ENCODE measurements around the gene IL13RA1.

IL13RA1 gene

DNA sequence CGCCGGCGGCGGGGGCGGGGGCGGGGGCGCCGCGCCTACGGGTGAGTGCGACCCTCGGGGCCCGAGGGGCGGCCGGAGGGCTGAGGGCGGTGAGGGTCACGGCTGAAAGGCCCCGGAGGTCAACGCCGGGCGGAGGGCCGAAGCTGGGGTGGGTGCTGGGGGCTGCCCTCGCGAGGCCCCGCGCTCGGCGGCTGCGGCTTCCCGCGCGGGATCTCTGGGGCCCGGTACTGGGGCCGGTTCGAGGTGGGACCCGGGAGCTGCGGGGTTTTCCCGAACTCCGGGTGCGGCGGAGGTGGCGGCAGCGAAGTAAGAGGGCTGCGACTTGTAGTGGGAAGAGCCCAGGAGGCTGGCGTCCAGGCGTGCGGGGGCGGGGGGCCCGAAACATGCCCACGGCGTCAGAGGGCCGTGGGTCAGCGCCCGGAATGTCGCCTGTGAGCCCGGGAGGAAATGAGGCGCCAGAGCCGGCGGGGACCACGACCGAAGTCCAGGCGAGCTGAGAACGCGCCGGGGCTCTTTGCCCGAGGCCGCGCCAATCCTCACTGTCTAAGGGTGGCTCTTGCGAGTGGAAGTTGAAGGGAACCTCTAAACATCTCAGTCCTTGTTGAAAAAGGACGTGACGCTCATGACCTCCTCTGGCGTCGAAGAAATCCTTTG is 407 bp downstream of the IL13RA1 start:
- CTCF ChIA-PET, result no interaction called here
- POLR2A ChIA-PET, result no interaction called here
- peak; percentile 39 for TF ChIP-seq ZBTB8A (tag by site-specific recombination; IDR thresholded peaks at IDR 0.05)
- peak; percentile 40 for TF ChIP-seq PATZ1 (tag by site-specific recombination; IDR thresholded peaks at IDR 0.05)
- TF ChIP-seq, protein P1, sequence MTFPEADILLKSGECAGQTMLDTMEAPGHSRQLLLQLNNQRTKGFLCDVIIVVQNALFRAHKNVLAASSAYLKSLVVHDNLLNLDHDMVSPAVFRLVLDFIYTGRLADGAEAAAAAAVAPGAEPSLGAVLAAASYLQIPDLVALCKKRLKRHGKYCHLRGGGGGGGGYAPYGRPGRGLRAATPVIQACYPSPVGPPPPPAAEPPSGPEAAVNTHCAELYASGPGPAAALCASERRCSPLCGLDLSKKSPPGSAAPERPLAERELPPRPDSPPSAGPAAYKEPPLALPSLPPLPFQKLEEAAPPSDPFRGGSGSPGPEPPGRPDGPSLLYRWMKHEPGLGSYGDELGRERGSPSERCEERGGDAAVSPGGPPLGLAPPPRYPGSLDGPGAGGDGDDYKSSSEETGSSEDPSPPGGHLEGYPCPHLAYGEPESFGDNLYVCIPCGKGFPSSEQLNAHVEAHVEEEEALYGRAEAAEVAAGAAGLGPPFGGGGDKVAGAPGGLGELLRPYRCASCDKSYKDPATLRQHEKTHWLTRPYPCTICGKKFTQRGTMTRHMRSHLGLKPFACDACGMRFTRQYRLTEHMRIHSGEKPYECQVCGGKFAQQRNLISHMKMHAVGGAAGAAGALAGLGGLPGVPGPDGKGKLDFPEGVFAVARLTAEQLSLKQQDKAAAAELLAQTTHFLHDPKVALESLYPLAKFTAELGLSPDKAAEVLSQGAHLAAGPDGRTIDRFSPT (tag by site-specific recombination; IDR thresholded peaks at IDR 0.05), result peak; percentile 38; the same call in 1 of the 2 replicates
- peak; percentile 60 for TF ChIP-seq ZNF335 (tag by site-specific recombination; conservative IDR thresholded peaks at IDR 0.05)
- TF ChIP-seq ZNF221 (tag by site-specific recombination; IDR thresholded peaks at IDR 0.05; ENCODE audit: borderline replicate concordance), result no peak
- TF ChIP-seq, protein P2, sequence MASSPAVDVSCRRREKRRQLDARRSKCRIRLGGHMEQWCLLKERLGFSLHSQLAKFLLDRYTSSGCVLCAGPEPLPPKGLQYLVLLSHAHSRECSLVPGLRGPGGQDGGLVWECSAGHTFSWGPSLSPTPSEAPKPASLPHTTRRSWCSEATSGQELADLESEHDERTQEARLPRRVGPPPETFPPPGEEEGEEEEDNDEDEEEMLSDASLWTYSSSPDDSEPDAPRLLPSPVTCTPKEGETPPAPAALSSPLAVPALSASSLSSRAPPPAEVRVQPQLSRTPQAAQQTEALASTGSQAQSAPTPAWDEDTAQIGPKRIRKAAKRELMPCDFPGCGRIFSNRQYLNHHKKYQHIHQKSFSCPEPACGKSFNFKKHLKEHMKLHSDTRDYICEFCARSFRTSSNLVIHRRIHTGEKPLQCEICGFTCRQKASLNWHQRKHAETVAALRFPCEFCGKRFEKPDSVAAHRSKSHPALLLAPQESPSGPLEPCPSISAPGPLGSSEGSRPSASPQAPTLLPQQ (tag by site-specific recombination; IDR thresholded peaks at IDR 0.05), result peak; percentile 26; the same call in 1 of the 2 replicates
- no peak for TF ChIP-seq ZNF423 (tag by site-specific recombination; IDR thresholded peaks at IDR 0.05)
- TF ChIP-seq ZBTB20 (tag by site-specific recombination; IDR thresholded peaks at IDR 0.05), result peak; percentile 89
- TF ChIP-seq ZIC2 (tag by site-specific recombination; IDR thresholded peaks at IDR 0.05), result peak; percentile 45; the same call in 1 of the 2 replicates
- TF ChIP-seq ZFP37 (tag by site-specific recombination; IDR thresholded peaks at IDR 0.05), result no peak
- no peak for TF ChIP-seq KLF16 (tag by site-specific recombination; IDR thresholded peaks at IDR 0.05)
- TF ChIP-seq, protein P3, sequence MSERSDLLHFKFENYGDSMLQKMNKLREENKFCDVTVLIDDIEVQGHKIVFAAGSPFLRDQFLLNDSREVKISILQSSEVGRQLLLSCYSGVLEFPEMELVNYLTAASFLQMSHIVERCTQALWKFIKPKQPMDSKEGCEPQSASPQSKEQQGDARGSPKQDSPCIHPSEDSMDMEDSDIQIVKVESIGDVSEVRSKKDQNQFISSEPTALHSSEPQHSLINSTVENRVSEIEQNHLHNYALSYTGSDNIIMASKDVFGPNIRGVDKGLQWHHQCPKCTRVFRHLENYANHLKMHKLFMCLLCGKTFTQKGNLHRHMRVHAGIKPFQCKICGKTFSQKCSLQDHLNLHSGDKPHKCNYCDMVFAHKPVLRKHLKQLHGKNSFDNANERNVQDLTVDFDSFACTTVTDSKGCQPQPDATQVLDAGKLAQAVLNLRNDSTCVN (tag by site-specific recombination; optimal IDR thresholded peaks at IDR 0.05), result peak; percentile 64
- peak; percentile 91 for TF ChIP-seq ZNF341 (tag by site-specific recombination; IDR thresholded peaks at IDR 0.05; ENCODE audit: low read depth)
- peak; percentile 42; the same call in 1 of the 2 replicates for TF ChIP-seq GLIS2 (tag by site-specific recombination; IDR thresholded peaks at IDR 0.05)
- TF ChIP-seq KLF10 (tag by site-specific recombination; IDR thresholded peaks at IDR 0.05), result 0 out of 2 replicates have a peak, but pooled peaks have one; percentile 7
- TF ChIP-seq ZFHX2 (tag by site-specific recombination; conservative IDR thresholded peaks at IDR 0.05), result peak; percentile 81
- no peak for TF ChIP-seq IKZF3 (tag by site-specific recombination; IDR thresholded peaks at IDR 0.05)
- peak; percentile 50 for TF ChIP-seq EGR2 (tag by site-specific recombination; IDR thresholded peaks at IDR 0.05; ENCODE audit: low read depth)
- TF ChIP-seq, protein P4, sequence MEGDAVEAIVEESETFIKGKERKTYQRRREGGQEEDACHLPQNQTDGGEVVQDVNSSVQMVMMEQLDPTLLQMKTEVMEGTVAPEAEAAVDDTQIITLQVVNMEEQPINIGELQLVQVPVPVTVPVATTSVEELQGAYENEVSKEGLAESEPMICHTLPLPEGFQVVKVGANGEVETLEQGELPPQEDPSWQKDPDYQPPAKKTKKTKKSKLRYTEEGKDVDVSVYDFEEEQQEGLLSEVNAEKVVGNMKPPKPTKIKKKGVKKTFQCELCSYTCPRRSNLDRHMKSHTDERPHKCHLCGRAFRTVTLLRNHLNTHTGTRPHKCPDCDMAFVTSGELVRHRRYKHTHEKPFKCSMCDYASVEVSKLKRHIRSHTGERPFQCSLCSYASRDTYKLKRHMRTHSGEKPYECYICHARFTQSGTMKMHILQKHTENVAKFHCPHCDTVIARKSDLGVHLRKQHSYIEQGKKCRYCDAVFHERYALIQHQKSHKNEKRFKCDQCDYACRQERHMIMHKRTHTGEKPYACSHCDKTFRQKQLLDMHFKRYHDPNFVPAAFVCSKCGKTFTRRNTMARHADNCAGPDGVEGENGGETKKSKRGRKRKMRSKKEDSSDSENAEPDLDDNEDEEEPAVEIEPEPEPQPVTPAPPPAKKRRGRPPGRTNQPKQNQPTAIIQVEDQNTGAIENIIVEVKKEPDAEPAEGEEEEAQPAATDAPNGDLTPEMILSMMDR (tag by site-specific recombination; IDR thresholded peaks at IDR 0.05), result no peak
- Histone ChIP-seq H3K27ac (ENCODE audit: extremely low read depth, low read depth, low read length) (peak overlapping the region; percentile 73), H3K9me3 (ENCODE audit: control insufficient read depth, insufficient read depth, low read depth, low read length) (no peaks in the 10 kb centered on the region), H3K36me3 (ENCODE audit: control insufficient read depth in 2 of 2, insufficient read depth in 1 of 2, low read length in 2 of 2) (no peaks in the 10 kb centered on the region), H3K4me1 (ENCODE audit: control insufficient read depth, insufficient read depth, low read length) (0 out of 2 replicates have a peak, but pooled peaks cover 5% of the 10 kb centered on the region), H3K4me3 (ENCODE audit: low read depth, low read length) (peak overlapping the region; percentile 55)

Measured in HEK293 (cell line).